Posterior cingulate gyrus (tissue), 11 donors: ENCODE measurements around the gene NEU1.

ENCODE experiments used
- DNase-seq, 10 donors: peaks; one replicate each; pipeline versions ENCODE4 v3.0.0 to v3.0.0-alpha.2; 2020 to 2021; ENCODE audit warnings: mixed read lengths in 3 of 10
- intact Hi-C: fragments of 100-400 bp; cut with DNase I; formaldehyde crosslinking; loops from one replicate; pipeline ENCODE4 v1.15.1; 2023

Gene NEU1

GRCh38 chr6:31896856-31897611 lies 34.4 kb upstream of the NEU1 start:
- DNase-seq, result peak in 3 of 10 donors; percentile 71 to 83 (median 80)
- intact Hi-C loops, result loop anchor here (2.0 kb wide), 1 partner anchor 34 kb away; the partner anchor contains the start of gene NEU1

DNA sequence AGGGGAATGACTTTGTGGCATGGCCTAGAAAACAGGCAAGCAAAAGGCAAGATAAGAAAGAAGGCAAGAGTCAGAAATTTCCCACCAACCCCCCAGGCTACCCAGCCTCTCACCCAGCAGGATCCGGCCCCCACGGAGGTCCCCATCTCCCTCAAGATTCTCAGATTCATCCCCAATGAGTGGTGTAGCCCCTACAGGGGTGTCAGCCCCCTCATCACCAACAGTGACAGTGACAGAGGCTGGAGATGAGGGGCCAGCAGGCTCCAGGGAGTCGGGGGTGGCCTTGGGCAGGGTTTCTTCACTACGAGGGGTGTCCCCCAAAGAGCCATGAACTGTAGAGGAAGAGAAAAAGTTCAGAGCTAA lies 33.9 kb upstream of the NEU1 start:
- peak in 1 of 10 donors; percentile 62 for DNase-seq
- intact Hi-C loops, result loop anchor here (2.0 kb wide), 1 partner anchor 34 kb away; the partner anchor contains the start of gene NEU1

GRCh38 chr6:31892821-31893220 lies 30.2 kb upstream of the NEU1 start:
- peak in 1 of 10 donors; percentile 28 for DNase-seq
- intact Hi-C loops, result no loop called here

- no peak for DNase-seq
- intact Hi-C loops, result no loop called here
These were observed 26.8 kb upstream of the NEU1 start for GRCh38 chr6:31889331-31889972.

- intact Hi-C loops, result no loop called here
- DNase-seq, result peak in 4 of 10 donors; percentile 21 to 38 (median 31)
These were observed 25.9 kb upstream of the NEU1 start for GRCh38 chr6:31888276-31889258.

DNA sequence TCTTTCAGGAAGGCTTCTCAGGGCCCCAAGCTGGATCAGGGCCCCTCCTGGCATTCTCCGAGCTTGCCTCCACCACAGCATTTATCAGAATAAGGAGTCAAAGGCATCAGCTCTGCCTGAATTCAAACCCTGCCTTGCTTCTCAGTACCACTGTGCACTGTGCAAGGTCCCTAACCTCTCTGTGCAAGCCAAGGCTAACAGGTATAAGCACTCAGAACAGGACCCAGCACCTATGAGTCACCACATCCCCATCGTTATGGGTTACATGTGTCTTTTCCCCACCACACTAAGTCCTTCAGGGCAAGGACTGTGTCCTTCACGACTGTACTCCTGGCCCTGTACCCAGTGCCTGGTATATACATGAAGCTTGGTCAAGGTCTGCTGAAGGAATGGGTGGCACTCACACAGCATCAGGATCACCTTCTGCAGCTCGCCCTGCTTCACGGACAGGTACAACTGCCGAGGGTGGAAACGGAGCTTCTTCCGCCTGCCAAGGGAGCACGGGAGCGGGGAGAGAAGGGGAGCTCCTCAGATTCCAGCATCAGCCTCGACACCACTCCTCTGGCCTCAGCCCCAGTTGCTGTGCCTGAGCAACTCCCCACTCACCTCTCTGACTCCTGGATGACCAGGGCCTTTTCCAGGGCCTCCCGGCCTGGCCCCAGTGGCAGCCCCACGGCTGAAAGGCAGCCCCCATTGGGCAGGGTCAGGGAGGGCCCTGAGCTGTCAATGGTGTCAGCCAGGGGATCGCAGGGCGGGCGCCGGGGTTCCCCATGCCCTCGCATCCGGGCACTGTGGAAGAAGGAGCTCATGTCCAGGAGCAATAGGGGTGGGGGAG lies 24.8 kb upstream of the NEU1 start:
- intact Hi-C loops, result no loop called here

DNA sequence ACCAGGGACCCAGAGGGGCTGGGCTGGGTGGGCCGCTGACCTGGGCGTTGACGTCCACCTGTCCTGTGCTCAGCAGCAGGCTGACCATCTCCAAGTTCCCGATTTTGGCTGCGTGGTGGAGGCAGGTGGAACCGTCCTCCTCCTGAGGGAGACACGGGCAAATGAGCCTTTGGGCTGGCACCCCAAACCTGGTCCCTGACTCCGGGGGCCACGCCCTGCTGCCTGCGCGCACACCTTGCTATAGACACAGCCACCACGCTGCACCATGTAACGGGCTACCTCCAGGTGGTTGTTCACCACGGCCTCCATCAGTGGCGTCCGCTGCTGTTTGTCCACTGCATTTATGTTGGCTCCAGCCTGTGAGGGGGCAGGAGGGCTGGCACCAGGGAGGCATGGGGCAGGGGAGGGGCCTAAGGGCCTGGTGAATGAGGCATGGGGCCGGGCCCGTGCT lies 23.9 kb upstream of the NEU1 start:
- peak in 1 of 10 donors; percentile 56 for DNase-seq
- intact Hi-C loops, result no loop called here

More for the DNA sequence above, 24.8 kb upstream of the NEU1 start:
- peak in 1 of 10 donors; percentile 63 for DNase-seq

DNA sequence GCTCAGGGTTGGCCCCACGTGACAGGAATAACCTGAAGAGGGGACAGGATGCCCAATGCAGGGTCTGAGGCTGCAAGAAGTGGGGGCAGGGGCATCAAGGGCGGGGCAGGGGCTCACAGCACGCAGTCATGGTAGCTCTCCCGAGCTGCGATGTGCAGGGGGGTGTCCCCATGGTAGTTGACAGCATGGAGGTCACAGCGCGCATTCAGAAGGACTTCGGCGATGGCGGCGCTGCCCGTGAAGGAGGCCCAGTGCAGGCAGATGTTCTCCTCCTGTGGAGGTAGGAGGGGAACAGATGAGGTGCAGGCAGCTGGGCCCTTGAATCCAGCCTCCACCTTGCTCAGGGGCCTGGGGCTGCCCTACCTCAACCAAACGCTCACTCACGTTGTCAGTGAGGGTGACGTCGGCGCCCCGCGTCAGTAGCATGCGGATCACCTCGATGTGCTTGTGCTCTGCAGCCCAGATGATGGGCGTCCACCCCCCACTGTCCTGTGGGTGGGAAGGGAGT lies 22.0 kb upstream of the NEU1 start:
- peak in 1 of 10 donors; percentile 67 for DNase-seq
- intact Hi-C loops, result no loop called here

DNA sequence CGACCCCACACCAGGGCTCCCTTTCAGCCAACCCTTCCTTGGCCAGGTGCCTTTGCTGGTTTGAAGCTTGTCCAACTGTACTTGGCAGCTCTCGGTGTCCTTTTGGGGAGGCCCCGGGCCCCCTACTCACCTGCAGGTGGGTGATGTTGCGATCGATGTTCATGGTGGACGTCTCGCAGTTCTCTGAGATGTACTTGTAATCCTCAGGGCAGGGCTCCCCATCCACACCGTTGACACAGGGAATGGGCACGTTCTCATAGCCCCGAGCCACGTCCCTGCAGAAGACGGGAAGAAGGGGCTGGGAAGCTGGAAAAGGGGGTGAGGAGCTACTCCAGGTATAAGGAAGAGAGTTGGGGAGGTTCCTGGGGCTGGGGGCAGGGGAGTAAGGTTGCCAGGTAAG lies 21.1 kb upstream of the NEU1 start:
- intact Hi-C loops, result no loop called here
- peak in 1 of 10 donors; percentile 31 for DNase-seq

DNA sequence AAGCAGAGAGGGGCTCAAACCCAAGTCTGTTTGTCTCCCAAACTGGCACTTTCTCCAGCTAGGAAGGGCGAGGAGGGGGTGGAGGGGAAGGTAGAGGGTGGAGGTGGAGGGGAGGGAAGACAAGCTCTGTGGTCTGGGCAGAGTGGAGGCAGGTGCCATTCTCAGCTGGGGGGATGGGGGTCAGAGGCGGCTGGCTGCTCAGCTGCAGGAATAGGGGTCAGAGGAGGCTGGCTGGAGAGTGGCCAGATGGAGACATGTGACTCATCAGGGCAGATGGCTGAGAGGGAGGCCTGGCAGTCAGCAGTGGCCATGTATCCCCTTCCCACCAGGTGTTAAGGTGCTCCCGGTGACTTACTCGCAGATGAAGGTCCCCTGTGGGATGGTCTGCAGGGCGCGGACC lies 19.7 kb upstream of the NEU1 start:
- no peak for DNase-seq
- intact Hi-C loops, result no loop called here

DNA sequence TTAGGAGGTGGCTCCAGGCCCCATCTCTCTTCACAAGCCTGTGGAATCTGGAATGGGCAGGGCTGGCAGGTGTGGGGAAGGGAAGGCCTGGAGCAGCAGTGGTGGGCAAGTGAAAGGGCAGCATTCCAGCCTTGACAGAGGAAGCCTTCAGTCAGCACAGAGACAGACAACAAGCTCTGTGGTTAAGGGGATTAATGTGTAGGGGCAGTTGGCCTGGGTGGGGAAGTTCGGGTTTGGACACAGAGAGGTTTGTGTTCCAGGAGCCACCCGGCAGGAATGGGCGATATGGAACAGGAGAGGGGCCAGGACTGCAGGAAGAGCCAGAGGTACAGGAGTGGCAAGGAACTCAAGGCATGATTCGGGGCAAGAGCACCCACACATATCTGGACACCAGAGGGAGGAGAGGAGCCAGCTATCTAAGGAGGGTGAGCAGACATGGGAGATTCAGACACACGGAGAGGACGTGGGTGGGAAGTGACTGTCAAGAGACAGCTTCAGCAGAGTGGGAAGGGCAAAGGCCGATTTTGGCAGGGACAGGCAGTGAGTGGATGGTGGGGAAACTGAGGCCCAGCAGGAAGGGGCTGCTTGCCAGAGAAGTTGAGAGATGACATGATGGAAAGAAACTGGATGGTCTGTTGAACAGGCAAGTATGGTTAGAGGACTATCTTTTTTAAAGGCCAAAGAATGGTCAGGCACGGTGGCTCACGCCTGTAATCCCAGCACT lies 18.7 kb upstream of the NEU1 start:
- DNase-seq, result peak in 1 of 10 donors; percentile 50
- intact Hi-C loops, result no loop called here

DNA sequence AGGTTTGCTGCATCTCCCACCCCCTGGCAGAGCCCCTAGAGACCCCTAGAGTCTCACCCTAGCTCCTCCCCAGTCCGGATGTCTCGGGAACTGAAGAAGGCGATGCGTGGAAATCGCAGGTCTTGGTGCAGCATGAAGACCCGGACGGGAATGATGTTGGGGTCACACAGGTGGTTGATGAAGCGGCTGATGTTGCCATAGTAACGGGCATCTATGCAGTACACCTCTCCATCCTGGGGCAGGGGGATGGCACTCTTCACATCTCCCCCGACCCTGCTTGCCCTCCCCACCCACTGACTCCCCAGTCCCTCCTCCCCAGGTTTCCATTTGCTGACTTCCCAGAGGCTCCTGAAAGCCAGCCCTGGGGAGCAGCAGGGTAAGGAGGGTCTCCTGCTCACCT lies 18.0 kb upstream of the NEU1 start:
- intact Hi-C loops, result no loop called here
- DNase-seq, result peak in 1 of 10 donors; percentile 5

DNA sequence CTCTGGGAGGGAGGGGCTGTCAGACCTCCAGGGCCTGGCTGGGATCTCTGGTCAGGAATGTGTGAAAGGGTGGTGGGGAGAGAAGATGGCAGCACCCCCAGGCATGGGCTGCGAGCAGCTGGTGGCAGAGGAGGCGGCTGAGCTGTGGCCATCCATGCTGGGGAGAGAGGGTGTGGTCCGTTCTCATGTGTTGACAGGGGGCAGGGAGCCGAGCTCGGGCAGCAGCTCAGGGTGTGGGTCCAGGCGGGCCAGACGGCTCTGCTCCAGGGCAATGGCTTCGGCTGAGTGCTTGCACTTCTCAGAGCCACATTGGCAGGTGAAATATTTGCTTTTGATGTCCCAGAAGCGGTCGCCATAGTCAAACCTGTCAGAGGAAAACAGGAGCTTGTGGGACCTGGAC lies 17.3 kb upstream of the NEU1 start:
- no peak for DNase-seq
- intact Hi-C loops, result no loop called here

DNA sequence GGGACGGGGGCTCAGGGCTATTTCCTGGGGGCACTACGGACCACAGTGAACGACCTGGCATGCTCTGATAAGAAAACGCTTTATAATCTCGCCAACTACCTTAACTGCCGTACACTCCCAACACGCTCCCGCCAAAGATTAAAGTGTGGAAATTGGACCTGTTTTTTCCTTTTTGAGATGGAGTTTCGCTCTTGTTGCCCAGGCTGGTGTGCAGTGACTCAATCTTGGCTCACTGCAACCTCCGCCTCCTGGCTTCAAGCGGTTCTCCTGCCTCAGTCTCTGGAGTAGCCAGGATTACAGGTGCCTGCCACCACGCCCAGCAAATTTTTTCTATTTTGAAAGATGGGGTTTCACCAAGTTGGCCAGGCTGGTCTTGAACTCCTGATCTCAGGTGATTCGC lies 16.5 kb upstream of the NEU1 start:
- intact Hi-C loops, result no loop called here
- DNase-seq, result no peak

DNA sequence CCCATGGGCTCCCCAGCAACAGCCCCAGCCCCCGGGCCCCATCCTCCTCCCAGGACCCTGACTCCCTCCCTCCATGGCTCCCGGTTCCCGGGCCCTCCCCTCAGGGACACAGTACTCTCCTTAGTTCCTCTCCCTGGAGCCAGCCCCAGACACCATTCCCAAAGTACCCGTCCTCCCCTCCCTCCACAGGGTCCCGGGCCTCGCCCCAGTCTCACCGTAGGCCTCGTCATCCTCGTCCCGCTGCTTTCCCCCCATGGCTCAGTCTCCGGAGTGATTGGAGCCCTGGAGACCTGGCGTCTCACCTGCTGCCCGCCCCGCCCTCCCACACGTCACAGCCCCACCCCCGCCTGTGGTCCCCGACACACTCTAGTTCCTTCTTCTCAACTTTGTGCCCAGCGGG lies 16.1 kb upstream of the NEU1 start, which contains the start of gene SLC44A4:
Gene SLC44A4, minus strand, starts transcription at position 272 of the 400 bp plus-strand sequence. Its CDS starts 17 bp downstream, at position 255.
- intact Hi-C loops, result no loop called here

DNA sequence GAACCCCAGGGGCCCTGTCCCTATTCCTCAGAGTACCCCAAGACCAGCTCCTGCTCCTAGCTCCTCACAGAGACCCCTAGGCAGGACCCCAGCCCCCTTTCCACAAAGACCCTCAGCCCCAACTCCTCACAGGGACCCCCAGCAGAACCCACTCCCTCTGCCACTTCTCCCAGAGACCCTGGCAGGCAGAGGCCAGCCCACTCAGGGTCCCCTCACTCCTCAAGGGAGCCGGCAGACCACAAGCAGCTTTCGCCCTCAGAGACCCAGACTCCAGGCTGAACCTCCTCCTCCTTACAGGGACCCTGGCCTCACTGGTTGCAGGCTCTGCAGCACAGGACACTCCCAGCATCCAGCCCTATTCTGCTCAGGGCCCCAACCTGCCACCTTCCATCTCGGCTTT lies 15.6 kb upstream of the NEU1 start:
- intact Hi-C loops, result no loop called here
- DNase-seq, result peak in 1 of 10 donors; percentile 58

More for the DNA sequence above, 16.1 kb upstream of the NEU1 start, which contains the start of gene SLC44A4:
- no peak for DNase-seq

DNA sequence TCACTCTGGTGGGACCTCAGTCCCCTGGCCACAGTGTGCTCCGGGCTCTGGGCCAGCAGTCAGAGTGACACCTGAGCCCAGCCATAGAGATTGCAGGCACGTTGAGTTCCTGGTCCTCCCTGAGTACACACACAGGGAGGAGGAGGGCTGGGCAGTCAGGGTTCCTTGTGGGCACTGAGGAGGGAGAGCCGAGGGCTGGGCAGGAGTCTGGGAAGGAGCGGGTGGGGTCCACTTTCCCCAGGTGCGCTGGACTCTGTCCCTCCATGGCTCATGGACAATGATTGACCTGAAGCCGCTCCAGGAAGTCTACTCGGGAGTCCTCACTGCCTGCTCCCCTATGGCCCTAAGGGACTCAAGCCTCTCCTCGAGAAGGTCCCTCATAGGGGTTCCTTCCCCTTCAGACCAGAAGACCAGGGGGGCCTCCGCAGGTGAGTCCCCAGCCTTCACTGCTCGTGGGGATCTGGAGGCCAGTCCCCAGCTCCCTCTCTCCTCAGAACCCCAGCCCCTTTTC lies 15.1 kb upstream of the NEU1 start:
- DNase-seq, result peak in 1 of 10 donors; percentile 55
- intact Hi-C loops, result no loop called here

DNA sequence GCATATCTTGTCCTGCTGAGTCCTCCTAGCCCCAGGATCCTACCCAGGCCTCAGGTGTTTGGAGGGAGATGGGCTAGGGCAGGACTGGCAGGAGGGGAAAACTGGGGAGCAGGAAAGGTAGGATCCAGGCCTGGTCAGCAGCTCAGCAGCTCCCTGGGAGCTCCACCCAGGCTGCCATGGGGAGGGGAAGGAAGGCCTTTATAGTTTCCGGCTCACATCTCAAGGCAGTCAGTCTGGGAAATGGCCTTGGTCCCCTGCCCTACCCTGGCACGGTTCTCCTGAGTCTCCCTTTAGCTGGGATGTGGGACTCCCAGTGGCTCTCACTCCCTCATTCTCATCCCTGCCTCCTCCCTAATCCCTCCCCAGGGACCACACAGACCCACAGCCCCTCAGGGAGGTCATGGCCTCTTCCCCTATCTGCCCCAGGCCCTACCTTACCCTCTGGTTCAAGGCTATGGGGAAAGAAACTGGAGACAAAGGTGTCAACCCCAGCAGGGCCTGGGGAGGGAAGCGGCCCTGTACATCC lies 14.6 kb upstream of the NEU1 start:
- intact Hi-C loops, result no loop called here
- DNase-seq, result no peak
